HEK293 (cell line): ENCODE measurements around the gene AQP5.

Experiments
- CTCF ChIA-PET: fragments of 350-600 bp; formaldehyde crosslinking; extraction: SDS; loops from one replicate; lab custom pipeline; 2021; ENCODE audit warnings: antibody characterized with exemption; lab: Yijun Ruan, JAX
- POLR2A ChIA-PET: fragments of 300-600 bp; formaldehyde crosslinking; extraction: SDS; loops from one replicate; lab custom pipeline; 2020; ENCODE audit warnings: antibody characterized with exemption, inconsistent platforms; lab: Yijun Ruan, JAX
- H3K27ac ChIP-seq: fragments of 200-500 bp; sonication (Bioruptor generic); 2 replicates; pipeline ENCODE4 v1.5.1; 2014; ENCODE audit warnings: low read depth, low read length, control low read depth, inconsistent platforms; ENCODE audit errors: extremely low read depth
- H3K36me3 ChIP-seq, 2 experiments: fragments of 200-500 bp in 1 of 2; sonication (Bioruptor generic) in 1 of 2; 1 replicate in 1 of 2; 2 replicates in 1 of 2; pipeline ENCODE4 v1.5.1; 2014 to 2017; ENCODE audit warnings: inconsistent platforms in 2 of 2, low read length in 2 of 2; ENCODE audit not compliant: control insufficient read depth in 2 of 2, insufficient read depth in 1 of 2
- H3K4me1 ChIP-seq: fragments of 200-500 bp; sonication (Bioruptor generic); 2 replicates; pipeline ENCODE4 v1.5.1; 2014; ENCODE audit warnings: mild to moderate bottlenecking, low read length, inconsistent platforms; ENCODE audit not compliant: control insufficient read depth, insufficient read depth
- H3K4me3 ChIP-seq: 2 replicates; pipeline ENCODE4 v1.5.1; 2011; ENCODE audit warnings: low read depth, mild to moderate bottlenecking, control low read depth, low read length, moderate library complexity
- H3K9me3 ChIP-seq: fragments of 200-500 bp; sonication (Bioruptor generic); 2 replicates; pipeline ENCODE4 v1.5.1; 2014; ENCODE audit warnings: low read depth, low read length, inconsistent platforms; ENCODE audit not compliant: control insufficient read depth, insufficient read depth
- KLF10 ChIP-seq: fragments of 450-650 bp; IDR thresholded peaks from 2 replicates; pipeline ENCODE4 v1.5.1; 2018; ENCODE audit warnings: missing biosample characterization, mild to moderate bottlenecking, missing genetic modification characterization
- SALL2 ChIP-seq: fragments of 450-650 bp; formaldehyde crosslinking; IDR thresholded peaks from 2 replicates; pipeline ENCODE4 v1.5.0; 2017; ENCODE audit warnings: missing biosample characterization, mild to moderate bottlenecking, missing genetic modification characterization, borderline replicate concordance
- ZBTB21 ChIP-seq: fragments of 450-650 bp; formaldehyde crosslinking; IDR thresholded peaks from 2 replicates; pipeline ENCODE4 v1.5.1; 2017; ENCODE audit warnings: missing biosample characterization, missing genetic modification characterization
- ZFP37 ChIP-seq: fragments of 450-650 bp; formaldehyde crosslinking; IDR thresholded peaks from 2 replicates; pipeline ENCODE4 v1.5.1; 2016; ENCODE audit warnings: missing biosample characterization, missing genetic modification characterization
- ZNF24 ChIP-seq: fragments of 450-650 bp; formaldehyde crosslinking; IDR thresholded peaks from 2 replicates; pipeline ENCODE4 v1.5.1; 2016; ENCODE audit warnings: missing biosample characterization, missing genetic modification characterization
- ZNF391 ChIP-seq: fragments of 450-650 bp; formaldehyde crosslinking; IDR thresholded peaks from 2 replicates; pipeline ENCODE4 v1.5.1; 2016; ENCODE audit warnings: low read depth, missing biosample characterization, missing genetic modification characterization, borderline replicate concordance
- ZNF626 ChIP-seq: fragments of 450-650 bp; sonication (Bioruptor Pico); formaldehyde crosslinking; IDR thresholded peaks from 2 replicates; pipeline ENCODE4 v1.5.1; 2018; ENCODE audit warnings: missing biosample characterization, missing genetic modification characterization, inconsistent platforms
- ZNF670 ChIP-seq: fragments of 450-650 bp; formaldehyde crosslinking; IDR thresholded peaks from 2 replicates; pipeline ENCODE4 v1.5.1; 2016; ENCODE audit warnings: missing biosample characterization, missing genetic modification characterization, low read depth
- ZNF707 ChIP-seq: fragments of 450-650 bp; formaldehyde crosslinking; IDR thresholded peaks from 2 replicates; pipeline ENCODE4 v1.5.1; 2016; ENCODE audit warnings: missing biosample characterization, missing genetic modification characterization
- ZSCAN16 ChIP-seq: fragments of 450-650 bp; formaldehyde crosslinking; IDR thresholded peaks from 2 replicates; pipeline ENCODE4 v1.5.1; 2016; ENCODE audit warnings: missing biosample characterization, missing genetic modification characterization
- TF ChIP-seq, protein P1 (sequence below): fragments of 450-650 bp; formaldehyde crosslinking; IDR thresholded peaks from 2 replicates; pipeline ENCODE4; 2016; ENCODE audit warnings: missing biosample characterization, missing genetic modification characterization
- TF ChIP-seq, protein P2 (sequence below): fragments of 450-650 bp; IDR thresholded peaks from 2 replicates; pipeline ENCODE4 v1.5.1; 2018; ENCODE audit warnings: missing biosample characterization, mild to moderate bottlenecking, missing genetic modification characterization
- TF ChIP-seq, protein P3 (sequence below): fragments of 450-650 bp; formaldehyde crosslinking; IDR thresholded peaks from 2 replicates; pipeline ENCODE4 v1.5.1; 2016; ENCODE audit warnings: missing biosample characterization, missing genetic modification characterization
- TF ChIP-seq, protein P4 (sequence below): fragments of 450-650 bp; formaldehyde crosslinking; IDR thresholded peaks from 2 replicates; pipeline ENCODE4 v1.5.1; 2016; ENCODE audit warnings: missing biosample characterization, missing genetic modification characterization
- TF ChIP-seq, protein P5 (sequence below): fragments of 450-650 bp; formaldehyde crosslinking; IDR thresholded peaks from 2 replicates; pipeline ENCODE4 v1.5.1; 2016; ENCODE audit warnings: missing biosample characterization, missing genetic modification characterization
- TF ChIP-seq, protein P6 (sequence below): fragments of 450-650 bp; formaldehyde crosslinking; IDR thresholded peaks from 2 replicates; pipeline ENCODE4 v1.5.1; 2016; ENCODE audit warnings: missing biosample characterization, missing genetic modification characterization

AQP5 gene

DNA sequence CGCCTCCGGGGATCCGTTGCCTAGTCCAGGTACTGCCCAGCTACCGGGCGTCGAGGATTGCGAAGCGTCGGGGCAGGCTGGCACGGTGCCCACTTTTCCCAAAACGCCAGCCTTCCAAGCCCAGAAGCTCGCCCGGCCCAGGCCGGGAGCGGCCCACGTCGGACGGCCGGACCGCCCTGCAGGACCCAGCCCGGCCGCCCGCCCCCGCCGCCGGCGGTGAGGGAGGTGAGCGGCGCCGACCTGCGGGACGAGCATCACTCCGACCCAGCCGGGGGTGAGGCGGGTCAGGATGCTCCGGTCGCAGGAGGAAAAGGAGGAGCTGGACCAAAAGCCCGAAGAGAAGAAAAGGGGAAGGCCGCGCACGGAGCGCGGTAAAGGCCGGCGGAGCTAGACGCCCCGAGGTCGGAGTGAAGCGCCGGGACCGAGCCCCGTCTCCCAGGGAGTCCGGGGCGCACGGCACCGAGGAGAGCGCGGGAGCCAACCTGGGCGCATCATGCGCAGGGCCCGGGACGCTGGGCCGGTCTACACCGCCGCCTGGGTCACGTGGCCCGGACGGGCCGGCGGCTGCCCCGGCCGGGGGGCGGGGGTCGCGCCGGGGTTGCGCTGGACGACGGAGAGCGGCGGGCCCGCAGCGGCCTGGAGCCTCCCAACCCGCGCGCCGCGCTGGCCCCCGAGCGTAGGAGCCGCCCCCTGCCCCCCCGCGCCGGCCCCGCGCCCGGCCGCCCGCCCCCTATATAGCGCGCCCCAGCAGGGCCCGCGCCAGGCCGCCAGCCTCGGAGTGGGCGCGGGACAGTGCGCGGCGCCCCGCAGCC, at the start of gene AQP5:
Gene AQP5, plus strand, starts transcription at position 762 of the 812 bp plus-strand sequence. CDS start 146 bp downstream, outside the sequence.
- POLR2A ChIA-PET, result no interaction called here
- Histone ChIP-seq H3K36me3 (no peaks in the 10 kb centered on the region), H3K4me3 (no peak within 1 kb of the TSS), H3K9me3 (no peaks in the 10 kb centered on the region), H3K27ac (no peak within 1 kb of the TSS), H3K4me1 (0 out of 2 replicates have a peak, but pooled peaks cover 5% of the 10 kb centered on the region)
- no peak for TF ChIP-seq ZNF707 (tag by site-specific recombination)
- TF ChIP-seq ZNF391 (tag by site-specific recombination), result no peak
- TF ChIP-seq ZBTB21 (tag by site-specific recombination), result no peak
- TF ChIP-seq SALL2 (tag by site-specific recombination), result no peak
- no peak for TF ChIP-seq ZSCAN16 (tag by site-specific recombination)
- no peak for TF ChIP-seq ZFP37
- TF ChIP-seq, protein P1, sequence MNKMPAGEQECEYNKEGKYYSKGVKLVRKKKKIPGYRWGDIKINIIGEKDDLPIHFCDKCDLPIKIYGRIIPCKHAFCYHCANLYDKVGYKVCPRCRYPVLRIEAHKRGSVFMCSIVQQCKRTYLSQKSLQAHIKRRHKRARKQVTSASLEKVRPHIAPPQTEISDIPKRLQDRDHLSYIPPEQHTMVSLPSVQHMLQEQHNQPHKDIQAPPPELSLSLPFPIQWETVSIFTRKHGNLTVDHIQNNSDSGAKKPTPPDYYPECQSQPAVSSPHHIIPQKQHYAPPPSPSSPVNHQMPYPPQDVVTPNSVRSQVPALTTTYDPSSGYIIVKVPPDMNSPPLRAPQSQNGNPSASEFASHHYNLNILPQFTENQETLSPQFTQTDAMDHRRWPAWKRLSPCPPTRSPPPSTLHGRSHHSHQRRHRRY (tag by site-specific recombination), result no peak
- TF ChIP-seq, protein P2, sequence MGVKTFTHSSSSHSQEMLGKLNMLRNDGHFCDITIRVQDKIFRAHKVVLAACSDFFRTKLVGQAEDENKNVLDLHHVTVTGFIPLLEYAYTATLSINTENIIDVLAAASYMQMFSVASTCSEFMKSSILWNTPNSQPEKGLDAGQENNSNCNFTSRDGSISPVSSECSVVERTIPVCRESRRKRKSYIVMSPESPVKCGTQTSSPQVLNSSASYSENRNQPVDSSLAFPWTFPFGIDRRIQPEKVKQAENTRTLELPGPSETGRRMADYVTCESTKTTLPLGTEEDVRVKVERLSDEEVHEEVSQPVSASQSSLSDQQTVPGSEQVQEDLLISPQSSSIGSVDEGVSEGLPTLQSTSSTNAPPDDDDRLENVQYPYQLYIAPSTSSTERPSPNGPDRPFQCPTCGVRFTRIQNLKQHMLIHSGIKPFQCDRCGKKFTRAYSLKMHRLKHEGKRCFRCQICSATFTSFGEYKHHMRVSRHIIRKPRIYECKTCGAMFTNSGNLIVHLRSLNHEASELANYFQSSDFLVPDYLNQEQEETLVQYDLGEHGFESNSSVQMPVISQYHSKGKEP (tag by site-specific recombination), result no peak
- no peak for TF ChIP-seq ZNF670
- TF ChIP-seq, protein P3, sequence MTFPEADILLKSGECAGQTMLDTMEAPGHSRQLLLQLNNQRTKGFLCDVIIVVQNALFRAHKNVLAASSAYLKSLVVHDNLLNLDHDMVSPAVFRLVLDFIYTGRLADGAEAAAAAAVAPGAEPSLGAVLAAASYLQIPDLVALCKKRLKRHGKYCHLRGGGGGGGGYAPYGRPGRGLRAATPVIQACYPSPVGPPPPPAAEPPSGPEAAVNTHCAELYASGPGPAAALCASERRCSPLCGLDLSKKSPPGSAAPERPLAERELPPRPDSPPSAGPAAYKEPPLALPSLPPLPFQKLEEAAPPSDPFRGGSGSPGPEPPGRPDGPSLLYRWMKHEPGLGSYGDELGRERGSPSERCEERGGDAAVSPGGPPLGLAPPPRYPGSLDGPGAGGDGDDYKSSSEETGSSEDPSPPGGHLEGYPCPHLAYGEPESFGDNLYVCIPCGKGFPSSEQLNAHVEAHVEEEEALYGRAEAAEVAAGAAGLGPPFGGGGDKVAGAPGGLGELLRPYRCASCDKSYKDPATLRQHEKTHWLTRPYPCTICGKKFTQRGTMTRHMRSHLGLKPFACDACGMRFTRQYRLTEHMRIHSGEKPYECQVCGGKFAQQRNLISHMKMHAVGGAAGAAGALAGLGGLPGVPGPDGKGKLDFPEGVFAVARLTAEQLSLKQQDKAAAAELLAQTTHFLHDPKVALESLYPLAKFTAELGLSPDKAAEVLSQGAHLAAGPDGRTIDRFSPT, result no peak
- TF ChIP-seq, protein P4, sequence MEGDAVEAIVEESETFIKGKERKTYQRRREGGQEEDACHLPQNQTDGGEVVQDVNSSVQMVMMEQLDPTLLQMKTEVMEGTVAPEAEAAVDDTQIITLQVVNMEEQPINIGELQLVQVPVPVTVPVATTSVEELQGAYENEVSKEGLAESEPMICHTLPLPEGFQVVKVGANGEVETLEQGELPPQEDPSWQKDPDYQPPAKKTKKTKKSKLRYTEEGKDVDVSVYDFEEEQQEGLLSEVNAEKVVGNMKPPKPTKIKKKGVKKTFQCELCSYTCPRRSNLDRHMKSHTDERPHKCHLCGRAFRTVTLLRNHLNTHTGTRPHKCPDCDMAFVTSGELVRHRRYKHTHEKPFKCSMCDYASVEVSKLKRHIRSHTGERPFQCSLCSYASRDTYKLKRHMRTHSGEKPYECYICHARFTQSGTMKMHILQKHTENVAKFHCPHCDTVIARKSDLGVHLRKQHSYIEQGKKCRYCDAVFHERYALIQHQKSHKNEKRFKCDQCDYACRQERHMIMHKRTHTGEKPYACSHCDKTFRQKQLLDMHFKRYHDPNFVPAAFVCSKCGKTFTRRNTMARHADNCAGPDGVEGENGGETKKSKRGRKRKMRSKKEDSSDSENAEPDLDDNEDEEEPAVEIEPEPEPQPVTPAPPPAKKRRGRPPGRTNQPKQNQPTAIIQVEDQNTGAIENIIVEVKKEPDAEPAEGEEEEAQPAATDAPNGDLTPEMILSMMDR (tag by site-specific recombination), result no peak
- TF ChIP-seq, protein P5, sequence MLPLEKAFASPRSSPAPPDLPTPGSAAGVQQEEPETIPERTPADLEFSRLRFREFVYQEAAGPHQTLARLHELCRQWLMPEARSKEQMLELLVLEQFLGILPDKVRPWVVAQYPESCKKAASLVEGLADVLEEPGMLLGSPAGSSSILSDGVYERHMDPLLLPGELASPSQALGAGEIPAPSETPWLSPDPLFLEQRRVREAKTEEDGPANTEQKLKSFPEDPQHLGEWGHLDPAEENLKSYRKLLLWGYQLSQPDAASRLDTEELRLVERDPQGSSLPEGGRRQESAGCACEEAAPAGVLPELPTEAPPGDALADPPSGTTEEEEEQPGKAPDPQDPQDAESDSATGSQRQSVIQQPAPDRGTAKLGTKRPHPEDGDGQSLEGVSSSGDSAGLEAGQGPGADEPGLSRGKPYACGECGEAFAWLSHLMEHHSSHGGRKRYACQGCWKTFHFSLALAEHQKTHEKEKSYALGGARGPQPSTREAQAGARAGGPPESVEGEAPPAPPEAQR (tag by site-specific recombination), result no peak
- TF ChIP-seq KLF10, result no peak
- no peak for TF ChIP-seq ZNF626 (tag by site-specific recombination)
- no peak for TF ChIP-seq ZNF24
- TF ChIP-seq, protein P6, sequence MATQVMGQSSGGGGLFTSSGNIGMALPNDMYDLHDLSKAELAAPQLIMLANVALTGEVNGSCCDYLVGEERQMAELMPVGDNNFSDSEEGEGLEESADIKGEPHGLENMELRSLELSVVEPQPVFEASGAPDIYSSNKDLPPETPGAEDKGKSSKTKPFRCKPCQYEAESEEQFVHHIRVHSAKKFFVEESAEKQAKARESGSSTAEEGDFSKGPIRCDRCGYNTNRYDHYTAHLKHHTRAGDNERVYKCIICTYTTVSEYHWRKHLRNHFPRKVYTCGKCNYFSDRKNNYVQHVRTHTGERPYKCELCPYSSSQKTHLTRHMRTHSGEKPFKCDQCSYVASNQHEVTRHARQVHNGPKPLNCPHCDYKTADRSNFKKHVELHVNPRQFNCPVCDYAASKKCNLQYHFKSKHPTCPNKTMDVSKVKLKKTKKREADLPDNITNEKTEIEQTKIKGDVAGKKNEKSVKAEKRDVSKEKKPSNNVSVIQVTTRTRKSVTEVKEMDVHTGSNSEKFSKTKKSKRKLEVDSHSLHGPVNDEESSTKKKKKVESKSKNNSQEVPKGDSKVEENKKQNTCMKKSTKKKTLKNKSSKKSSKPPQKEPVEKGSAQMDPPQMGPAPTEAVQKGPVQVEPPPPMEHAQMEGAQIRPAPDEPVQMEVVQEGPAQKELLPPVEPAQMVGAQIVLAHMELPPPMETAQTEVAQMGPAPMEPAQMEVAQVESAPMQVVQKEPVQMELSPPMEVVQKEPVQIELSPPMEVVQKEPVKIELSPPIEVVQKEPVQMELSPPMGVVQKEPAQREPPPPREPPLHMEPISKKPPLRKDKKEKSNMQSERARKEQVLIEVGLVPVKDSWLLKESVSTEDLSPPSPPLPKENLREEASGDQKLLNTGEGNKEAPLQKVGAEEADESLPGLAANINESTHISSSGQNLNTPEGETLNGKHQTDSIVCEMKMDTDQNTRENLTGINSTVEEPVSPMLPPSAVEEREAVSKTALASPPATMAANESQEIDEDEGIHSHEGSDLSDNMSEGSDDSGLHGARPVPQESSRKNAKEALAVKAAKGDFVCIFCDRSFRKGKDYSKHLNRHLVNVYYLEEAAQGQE (tag by site-specific recombination), result no peak
- CTCF ChIA-PET, result interaction anchor here (0.8 to 2.0 kb wide), 2 partner anchors 94 to 190 kb away, joined by 3 to 12 read pairs; no protein-coding TSS in a partner anchor
